ENCODE results near the gene NCKAP5.
"Not testable (repeated sequence)": the region's sequence is repeated elsewhere in the genome, so short reads cannot be mapped to it uniquely, and the experiment has no call there.

The NCKAP5 gene

DNA sequence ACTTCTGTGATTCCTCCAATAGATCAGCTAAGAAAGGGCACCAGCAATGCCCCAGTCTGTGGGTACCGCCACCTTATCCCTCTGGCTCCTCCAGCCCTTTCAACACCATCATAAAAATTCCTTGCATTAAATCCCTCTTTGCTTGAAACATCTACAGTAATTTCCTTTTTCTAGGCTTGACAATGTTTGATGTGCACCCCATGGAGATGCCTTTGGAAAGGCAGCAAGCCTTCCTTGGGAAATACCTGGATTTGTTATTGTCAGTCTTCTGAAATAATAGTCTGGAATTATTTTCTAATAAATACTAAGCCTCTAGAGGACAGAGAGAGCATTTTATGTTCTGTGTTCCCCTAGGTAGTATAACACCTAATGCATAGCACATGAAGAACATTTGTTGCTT lies 46.1 kb downstream of the NCKAP5 start:
- DNase-seq (ENCODE audit: low spot score): no peak

DNA sequence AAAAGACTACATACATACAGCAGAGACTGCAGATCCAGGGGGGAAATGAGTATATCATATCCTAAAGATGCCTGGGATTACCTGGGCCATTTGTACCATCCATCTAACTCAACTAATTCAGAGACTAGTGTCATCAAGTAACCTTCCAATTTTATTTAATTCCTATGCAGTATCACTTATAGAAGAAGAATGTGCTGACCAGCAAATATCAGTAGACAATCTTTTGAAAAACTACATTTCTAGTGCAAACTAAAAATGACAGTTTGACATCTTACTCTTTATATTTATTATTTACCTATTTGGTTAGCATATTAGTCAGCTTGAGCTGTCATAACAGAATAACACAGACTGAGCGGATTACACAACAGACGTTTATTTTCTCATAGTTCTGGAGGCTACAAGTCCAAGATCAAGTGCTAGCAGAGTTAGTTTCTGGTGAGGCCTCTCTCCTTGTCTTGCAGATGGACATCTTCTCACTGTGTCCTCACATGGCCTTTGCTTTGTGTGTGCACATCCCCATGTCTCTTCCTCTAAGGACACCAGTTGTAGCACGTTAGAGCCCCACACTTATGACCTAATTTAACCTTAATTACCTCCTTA lies 47.0 kb downstream of the NCKAP5 start:
- no peak for DNase-seq (ENCODE audit: low spot score)

DNA sequence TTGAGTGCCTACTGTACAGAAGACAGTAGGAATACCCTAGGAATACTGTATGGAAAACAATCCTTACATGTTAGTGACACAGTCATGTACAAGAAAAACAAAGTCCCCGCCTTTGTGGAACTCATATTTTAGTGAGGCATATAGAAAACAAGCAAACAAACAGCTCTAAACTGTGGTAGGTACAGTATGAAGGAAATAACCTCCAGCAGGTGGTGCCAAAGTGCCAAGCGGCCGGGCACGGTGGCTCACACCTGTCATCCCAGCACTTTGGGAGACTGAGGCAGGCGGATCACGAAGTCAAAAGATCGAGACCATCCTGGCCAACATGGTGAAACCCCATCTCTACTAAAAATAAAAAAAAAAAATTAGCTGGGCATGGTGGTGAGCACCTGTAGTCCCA lies 48.6 kb downstream of the NCKAP5 start:
- DNase-seq (ENCODE audit: low spot score): not testable (repeated sequence)

DNA sequence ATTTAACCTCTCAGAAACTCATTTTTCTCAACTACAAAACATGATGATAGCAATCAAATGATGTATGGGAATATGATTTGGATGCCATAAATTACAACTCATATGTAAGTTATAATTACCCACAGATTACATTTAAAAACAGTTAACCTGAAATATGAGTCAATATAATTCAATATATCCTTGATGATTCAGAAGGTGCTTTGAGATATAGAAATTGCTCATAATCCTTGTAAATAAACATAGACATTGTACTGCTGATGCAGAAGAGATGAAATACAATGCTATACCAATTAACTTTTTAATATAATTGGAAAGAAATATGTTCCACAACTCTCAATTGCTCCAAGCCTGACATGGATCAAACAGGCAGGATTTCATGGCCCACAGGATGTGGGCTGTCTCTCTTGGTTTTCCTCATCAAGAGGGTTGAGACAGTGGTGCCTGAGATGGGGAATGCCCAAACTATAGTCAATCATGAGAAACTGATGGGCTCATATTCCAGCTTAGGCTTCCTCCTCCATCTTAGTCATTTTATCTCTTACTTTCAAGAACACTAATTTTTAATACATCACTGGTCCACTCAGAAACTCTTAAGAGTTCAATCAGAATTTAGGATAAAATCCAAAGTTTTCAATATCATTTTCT lies 49.4 kb downstream of the NCKAP5 start:
- no peak for DNase-seq (ENCODE audit: low spot score)

DNA sequence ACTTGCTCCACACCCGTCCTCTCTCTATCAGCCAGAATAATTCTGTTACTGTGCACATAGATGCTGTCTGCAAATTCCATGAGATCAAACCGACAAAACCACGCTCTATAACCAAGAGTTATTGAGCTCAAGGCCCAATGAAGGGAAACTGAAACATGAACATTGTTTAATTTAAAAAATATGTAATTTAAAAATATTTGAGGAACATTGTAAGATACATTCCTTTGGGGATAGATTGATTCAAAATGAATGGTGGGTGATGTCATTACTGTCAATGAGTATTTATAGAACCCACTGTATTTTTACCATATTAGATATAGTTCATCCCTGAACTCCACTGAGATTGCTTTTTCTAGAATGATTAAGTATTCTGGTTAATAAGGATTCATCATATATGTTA lies 50.4 kb downstream of the NCKAP5 start:
- no peak for DNase-seq (ENCODE audit: low spot score)

DNA sequence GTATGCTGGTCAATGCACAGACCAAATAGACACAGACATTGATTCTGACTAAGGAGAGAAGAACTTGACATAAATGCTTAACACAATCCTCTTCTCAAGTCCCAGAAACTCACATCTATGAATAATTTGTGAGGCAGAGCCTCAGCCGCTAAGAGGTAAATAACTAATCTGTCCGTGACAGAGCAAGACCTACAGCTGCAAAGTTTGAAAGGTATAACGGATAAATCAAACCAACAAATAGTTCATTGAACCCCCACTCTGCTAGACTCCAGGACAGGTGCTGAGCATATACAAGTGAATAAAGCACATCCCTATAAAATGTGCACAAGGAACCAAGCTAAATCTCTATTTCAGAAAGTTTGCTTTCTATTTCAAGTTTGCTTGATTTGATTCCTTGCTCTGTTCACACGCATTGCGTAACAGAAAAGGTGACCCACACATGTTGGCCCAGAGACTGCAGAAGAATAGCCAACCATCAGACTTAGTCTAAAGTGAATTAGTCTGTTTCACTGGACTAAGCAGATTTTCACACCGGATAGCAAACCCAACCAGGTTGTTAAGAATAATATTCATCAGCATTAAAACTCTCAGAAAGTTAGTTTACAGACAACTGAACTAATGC lies 51.7 kb downstream of the NCKAP5 start:
- no peak for DNase-seq (ENCODE audit: low spot score)

DNA sequence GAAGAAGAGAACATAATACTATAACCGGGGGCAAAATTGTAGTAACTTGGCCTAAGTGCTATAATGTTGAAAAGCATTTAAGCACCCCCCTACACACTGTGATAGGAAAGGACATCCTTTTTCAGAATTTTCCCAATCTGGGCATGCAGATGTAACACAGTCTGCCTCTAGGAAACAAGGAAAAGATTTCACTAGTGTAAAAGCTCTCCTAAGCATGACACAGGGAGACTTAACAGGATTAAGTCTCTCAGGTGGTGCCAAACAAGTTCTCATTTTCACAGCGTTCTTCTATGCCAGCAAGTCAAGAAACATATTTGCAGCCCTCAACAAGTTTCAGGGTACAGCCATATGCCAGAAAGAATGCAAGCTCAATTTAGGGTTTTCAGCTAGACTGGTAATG lies 53.0 kb downstream of the NCKAP5 start:
- no peak for DNase-seq (ENCODE audit: low spot score)

DNA sequence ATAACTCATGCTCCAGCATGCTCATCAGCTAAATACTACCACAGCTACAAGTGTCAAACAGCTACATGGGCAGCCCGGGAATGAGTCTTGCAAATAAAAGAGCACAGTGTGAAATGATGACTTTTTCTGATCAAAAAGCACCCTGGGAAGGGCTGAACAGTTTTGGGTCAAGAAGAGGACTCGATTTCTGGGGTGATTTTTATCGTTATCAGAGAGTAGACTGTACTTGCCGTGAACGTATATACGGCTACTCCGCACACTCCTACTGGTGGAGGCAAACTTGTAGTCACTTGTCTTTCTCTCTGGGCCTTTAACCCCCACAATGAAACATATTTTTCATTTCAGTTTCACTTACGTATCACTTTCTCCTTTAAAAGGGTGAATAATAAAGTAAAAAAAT lies 54.4 kb downstream of the NCKAP5 start:
- no peak for DNase-seq (ENCODE audit: low spot score)

DNA sequence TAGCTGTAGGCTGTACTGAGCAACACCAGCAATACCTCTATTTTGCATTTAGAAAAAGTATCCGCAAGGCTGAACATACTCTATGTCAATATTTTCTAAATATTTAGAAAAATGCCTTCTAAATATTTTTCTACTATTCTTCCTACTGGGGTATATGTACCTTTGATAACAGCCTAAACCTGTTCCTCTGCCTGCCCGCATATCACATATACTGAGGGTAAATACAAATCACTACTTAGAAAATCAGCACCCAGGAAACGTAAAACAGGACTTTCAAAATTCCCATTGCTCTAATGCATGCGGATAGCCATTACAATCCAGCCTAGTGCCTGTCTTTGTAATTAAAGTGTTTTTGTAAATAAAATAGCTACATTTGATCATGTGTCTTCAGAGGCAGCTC lies 56.1 kb downstream of the NCKAP5 start:
- no peak for DNase-seq (ENCODE audit: low spot score)

DNA sequence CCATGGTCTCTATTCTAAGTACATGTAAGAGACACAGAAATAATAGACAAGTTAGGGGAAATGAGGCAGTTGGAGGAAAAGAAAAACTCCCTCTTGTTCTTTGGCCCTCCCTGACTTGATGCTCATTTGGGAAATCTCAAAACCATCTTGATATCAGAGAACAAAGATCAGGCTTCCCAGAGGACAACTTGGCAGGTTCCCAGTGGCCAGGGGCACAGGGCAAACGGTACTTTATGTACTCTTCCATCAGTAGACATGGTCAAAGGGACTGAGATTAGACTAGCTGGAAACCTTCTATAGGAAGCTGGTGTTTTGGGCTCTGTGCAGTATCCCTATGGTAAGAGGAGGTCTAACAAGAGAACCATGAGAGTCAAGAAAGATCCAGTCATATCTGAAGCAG lies 56.6 kb downstream of the NCKAP5 start:
- no peak for DNase-seq (ENCODE audit: low spot score)

DNA sequence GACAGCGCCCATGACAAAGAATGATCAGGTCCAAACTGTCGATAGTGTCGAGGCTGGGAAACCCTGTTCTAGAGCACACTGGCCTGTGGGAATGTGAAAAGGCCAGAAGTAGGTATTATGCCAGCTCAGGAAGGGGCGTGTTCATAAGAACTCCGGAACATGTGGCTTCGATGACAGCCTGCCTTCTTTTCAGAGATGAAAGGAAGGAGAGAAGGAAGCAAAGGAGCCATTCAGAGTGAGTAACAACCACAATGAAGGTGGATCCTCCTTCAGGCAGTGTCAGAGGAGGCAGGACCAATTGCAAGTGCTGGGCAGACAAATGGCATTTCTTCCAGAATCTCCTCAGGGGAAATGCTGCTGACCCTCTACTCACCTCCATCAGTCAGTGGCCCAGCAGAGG lies 58.5 kb downstream of the NCKAP5 start:
- DNase-seq (ENCODE audit: low spot score): no peak

DNA sequence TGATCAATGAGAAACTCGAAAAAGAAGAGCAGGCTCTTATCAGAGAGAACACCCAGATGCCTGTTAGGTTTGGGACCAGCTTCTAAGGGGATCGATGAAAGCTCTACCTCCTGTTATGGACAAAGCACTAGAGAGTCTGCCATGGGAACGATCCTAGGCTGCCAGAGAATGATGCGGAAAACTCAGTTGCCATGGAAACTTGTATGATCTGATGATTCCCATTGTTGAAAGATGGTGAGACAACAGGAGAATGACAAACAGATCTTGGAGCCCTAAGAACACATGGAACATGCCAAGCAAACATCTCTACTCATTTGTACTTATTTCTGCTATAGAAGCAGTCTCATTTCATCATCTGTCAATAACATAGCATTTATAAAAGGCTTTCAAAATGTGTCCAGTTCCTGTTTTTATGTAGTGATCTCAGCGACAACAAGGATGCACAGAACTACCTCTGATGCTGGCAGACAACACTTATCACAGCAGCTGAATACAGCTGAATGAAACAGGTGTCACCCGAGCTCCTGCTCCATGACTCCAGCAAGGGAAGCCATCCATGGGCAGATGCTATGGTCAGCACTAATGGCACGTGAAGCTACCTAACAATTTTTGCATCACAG lies 59.6 kb downstream of the NCKAP5 start:
- no peak for DNase-seq (ENCODE audit: low spot score)

DNA sequence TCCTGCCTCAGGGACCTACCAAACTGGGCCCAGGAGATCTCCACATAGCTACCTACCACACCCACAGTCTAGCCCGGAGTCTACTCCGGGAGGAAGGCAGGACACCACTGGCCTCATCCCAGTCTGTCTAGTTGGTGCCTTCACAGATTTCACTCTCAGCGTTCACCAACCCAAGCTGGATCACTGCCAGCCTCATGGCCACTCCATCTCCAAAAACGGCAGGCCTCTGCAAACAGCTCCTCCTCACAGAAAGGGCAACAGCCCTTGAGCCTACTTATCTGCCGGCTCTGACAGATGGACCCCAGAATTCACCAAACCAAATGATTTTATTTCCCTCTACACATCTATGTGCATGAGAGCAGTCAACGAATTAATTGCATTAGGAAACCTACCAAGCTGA lies 61.3 kb downstream of the NCKAP5 start:
- no peak for DNase-seq (ENCODE audit: low spot score)

DNA sequence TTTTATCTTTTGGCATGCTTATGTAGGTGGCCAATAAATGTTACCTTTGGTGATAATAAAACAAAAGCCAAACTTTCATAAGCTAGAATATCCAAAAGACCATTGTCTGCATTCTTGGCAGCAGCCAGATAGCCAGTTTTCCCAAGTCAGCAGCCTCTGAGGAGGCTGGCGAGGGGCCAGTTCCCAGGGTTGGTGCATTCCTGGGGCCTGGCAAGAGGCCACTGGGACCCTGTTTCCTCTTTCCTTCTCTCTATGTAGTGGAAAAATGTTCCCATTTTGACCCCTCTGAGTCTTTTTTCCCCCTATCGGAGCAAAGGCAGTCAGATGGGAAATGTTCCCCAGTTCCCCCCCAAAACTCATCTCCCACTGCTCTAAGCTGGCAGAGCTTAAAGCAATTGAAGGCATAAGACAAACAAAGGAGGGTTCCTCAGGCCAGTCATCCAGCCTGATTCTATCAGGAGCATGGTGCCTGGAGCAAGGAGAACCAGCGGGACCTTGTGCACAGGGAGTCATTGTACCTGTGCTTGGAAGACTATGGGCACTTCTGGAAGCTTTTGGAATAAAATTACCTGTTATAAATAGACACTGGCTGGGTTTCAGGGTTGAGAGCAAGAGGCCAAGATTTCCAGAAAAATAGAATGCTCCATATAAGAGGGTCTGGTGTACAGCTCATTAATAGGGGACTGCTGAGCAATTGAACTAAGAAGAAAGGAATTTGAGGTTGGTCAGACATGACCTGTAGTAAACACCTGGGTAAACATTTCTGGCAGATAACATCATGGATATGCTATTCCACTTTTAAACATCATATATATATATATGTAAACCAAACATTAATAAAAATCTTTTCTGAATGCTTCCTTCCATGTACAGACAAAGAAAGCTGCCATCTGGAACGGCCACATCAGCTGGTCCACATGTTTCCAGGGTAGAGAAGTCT lies 63.4 kb downstream of the NCKAP5 start:
- DNase-seq (ENCODE audit: low spot score): peak; percentile 46

DNA sequence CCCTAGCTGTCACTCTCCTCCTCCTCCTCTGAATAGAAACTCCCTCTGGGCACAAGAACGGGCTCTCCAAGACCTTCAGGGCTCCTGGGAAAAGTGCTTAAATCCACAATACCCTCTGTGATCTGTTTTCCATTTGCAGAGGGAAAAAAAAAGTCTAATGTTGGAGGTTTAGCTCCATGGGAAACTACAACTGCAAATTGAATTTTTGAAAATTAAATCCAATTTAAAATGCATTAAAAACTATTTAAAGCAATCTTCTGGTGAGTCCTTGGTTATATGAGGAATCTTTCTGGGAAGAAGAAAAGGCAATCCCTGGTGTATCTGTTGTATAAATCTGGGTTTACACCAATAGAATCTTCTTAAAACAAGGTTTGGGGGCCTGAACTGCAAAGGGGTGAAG lies 64.3 kb downstream of the NCKAP5 start:
- DNase-seq (ENCODE audit: low spot score): no peak

DNA sequence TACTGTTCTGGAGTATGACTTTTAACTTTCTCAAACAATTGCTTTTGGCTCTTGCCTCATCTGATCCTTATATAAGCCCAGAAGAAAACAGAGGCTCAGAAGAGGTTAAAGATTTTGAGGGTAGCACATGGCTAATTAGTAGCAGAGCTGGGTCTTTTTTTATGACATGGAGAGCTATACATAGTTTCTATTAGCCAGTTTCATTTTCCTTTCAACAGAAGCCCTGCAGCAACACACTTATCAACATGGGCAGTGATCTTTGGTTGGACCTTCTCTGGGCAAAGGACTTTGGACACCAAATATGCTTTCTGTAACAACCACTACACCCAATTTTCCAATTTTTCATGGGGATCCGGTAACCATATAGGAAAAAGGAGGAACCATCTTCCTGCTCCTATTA lies 64.9 kb downstream of the NCKAP5 start:
- DNase-seq (ENCODE audit: low spot score): no peak

DNA sequence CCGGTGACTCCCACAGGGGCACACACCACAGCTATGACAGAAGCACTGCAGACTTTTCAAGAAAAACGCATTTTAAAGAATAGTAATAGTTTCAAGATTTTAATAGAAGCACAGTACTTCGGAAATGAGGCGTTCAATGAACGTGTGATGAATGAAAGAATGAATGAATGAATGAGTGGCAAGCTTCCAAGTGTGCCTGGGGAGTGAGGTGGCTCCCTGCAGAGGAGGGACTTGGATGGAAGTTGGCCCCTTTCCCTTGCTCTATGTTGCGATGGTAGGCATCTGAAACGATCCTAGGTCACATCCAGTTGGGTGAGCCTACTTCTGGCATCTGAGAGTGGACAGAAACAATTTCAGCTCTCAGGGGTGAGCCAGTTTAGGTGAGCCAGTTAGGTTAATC lies 65.6 kb downstream of the NCKAP5 start:
- no peak for DNase-seq (ENCODE audit: low spot score)

DNA sequence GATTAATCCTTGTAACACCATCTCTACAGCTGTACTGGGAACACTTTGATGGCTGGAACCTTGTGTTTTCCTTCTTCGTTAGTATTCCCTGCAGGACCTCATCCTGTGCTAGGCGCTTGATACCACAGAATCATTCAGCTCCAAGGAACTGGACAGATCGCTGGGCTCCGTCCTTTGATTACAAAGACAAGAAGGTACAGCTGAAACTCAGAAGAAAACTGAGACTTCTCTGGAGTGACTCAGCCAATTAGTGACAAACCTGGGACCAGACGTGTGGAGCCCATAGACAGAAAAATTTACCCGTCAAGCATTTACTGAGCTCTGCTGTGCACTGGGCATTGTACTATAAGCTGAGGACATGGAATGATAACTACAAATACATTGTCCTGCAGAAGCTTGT lies 67.3 kb downstream of the NCKAP5 start:
- DNase-seq (ENCODE audit: low spot score): no peak

DNA sequence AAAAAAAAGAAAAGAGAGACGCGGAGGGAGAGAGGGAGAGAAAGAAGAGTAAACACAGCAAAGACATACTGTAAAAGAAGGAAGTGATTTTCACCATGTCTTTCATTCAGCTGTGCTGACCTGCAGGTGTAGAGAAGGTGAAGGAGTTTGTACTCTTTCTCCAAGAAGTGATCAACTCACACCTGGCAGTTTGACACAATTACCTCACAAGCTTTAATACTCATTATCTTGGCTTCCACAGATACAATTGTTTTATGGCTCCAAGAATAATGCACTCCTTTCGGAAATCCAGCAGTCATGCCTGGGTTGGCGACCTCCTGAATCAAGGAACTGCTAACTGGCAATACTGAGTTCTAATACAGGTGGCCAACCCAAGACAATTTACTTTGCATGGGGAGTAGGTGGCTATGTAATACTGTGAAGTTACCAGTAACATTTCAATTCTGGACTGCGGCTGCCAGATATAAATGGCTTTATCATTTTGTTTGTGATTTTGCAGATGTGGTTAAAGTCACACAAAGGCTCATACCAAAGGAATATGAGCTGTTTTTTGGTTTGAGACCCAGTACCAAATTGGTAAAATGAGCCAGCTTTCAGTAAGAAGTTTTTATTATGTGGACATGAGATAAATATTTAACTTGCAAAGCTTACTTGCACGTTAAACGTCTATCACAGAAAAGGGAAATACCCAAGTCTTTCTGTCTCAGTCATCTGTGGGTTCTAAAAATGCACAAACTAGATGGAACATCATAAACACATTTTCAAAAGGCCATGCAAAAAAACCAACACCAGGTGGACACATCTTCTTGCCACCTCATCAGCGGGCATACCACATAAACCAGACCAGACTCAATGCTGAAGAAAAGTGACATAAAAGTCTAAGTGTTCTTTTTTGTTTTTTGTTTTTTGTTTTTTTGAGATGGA lies 69.3 kb downstream of the NCKAP5 start:
- DNase-seq (ENCODE audit: low spot score): no peak

DNA sequence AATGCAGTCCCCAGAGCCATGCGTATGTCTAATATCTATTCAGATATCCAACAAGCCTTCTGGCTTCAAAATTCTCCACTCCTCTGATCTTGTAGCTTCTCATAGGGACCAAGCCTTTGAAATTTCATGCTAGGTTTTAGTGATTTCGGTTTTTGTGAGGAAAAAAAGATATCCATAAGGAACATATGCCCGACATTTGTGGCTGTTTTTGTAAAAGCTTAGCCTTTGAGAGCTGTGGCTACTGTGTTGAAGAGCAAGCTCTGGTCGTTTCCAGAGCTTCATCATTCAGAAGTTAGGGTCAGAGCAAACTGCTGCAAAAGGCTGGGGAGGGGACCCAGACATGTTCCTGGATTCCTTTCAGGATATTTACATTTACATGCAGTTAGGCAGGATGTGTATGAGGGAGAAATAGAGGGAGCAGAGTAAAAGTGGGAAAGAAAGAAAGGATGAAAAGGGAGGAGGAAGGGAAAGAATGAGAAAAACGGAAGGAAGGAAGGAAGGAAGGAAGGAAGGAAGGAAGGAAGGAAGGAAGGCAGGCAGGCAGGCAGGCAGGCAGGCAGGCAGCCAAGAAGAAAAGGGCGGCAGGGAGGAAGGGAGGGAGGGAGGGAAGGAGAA lies 70.2 kb downstream of the NCKAP5 start:
- no peak for DNase-seq (ENCODE audit: low spot score)

Measured in globus pallidus (tissue), 1 donor.